ENCODE data around the gene MADD. TPM values are rescaled to one million over a fixed set of nuclear protein-coding genes. Genes with fewer than 3 reads are reported as not detected.

Gene MADD
- total RNA-seq, 3 donors from 2014 or later: 43.3 to 56.5 (median 46.6) TPM

GRCh38 chr11:47299078-47299477 is 29.1 kb downstream of the MADD start:
- no peak overlapping the region for H3K27ac ChIP-seq
- TF ChIP-seq POLR2A (IDR thresholded peaks at IDR 0.05) (no peak), POLR2AphosphoS5 (IDR thresholded peaks at IDR 0.05) (no peak), CTCF (IDR thresholded peaks at IDR 0.05) (no peak)
- no peak for DNase-seq (ENCODE audit: low spot score in 2 of 2)
- peaks cover 24% of the 10 kb centered on the region for H3K36me3 ChIP-seq
- peaks cover 6 to 21% of the 10 kb centered on the region in 2 donors for H3K9me3 ChIP-seq
- intact Hi-C loops (cut with DNase I; ENCODE audit: low total_unique reads): no loop called here
- H3K4me1 ChIP-seq: no peaks in the 10 kb centered on the region
- H3K27me3 ChIP-seq: no peaks in the 10 kb centered on the region
- H3K4me3 ChIP-seq: no peak overlapping the region

GRCh38 chr11:47302853-47303252 is 32.9 kb downstream of the MADD start:
- no peak for DNase-seq (ENCODE audit: low spot score in 2 of 2)
- TF ChIP-seq POLR2A (IDR thresholded peaks at IDR 0.05) (no peak), CTCF (IDR thresholded peaks at IDR 0.05) (no peak), POLR2AphosphoS5 (IDR thresholded peaks at IDR 0.05) (no peak)
- H3K27me3 ChIP-seq: no peaks in the 10 kb centered on the region
- H3K4me1 ChIP-seq: peaks cover 0 to 3% of the 10 kb centered on the region in 2 donors
- no peak overlapping the region for H3K4me3 ChIP-seq
- no peak overlapping the region for H3K27ac ChIP-seq
- intact Hi-C loops (cut with DNase I; ENCODE audit: low total_unique reads): no loop called here
- peaks cover 6 to 21% of the 10 kb centered on the region in 2 donors for H3K9me3 ChIP-seq
- peaks cover 15% of the 10 kb centered on the region for H3K36me3 ChIP-seq

- TF ChIP-seq POLR2A (IDR thresholded peaks at IDR 0.05) (no peak), CTCF (IDR thresholded peaks at IDR 0.05) (no peak), POLR2AphosphoS5 (IDR thresholded peaks at IDR 0.05) (no peak)
- no peak overlapping the region for H3K4me3 ChIP-seq
- no peaks in the 10 kb centered on the region for H3K27me3 ChIP-seq
- peak; percentile 62 to 80 for DNase-seq (ENCODE audit: low spot score in 2 of 2)
- H3K36me3 ChIP-seq: peaks cover 25% of the 10 kb centered on the region
- intact Hi-C loops (cut with DNase I; ENCODE audit: low total_unique reads): no loop called here
- peaks cover 0 to 3% of the 10 kb centered on the region in 2 donors for H3K4me1 ChIP-seq
- H3K27ac ChIP-seq: peak overlapping the region; percentile 22 to 63
- H3K9me3 ChIP-seq: peaks cover 6 to 13% of the 10 kb centered on the region in 2 donors
Measured at GRCh38 chr11:47305734-47306483, 36.0 kb downstream of the MADD start.

- TF ChIP-seq POLR2A (IDR thresholded peaks at IDR 0.05) (no peak), CTCF (IDR thresholded peaks at IDR 0.05) (no peak), POLR2AphosphoS5 (IDR thresholded peaks at IDR 0.05) (no peak)
- Histone ChIP-seq H3K9me3 (peaks cover 6 to 13% of the 10 kb centered on the region in 2 donors), H3K4me3 (no peak overlapping the region), H3K27me3 (no peaks in the 10 kb centered on the region), H3K4me1 (peaks cover 0 to 3% of the 10 kb centered on the region in 2 donors), H3K36me3 (peaks cover 31% of the 10 kb centered on the region), H3K27ac (peak overlapping the region in 1 of 2 donors; percentile 63)
- intact Hi-C loops (cut with DNase I; ENCODE audit: low total_unique reads): no loop called here
- DNase-seq (ENCODE audit: low spot score in 2 of 2): no peak
Measured at GRCh38 chr11:47306484-47306844, 36.5 kb downstream of the MADD start.

- H3K36me3 ChIP-seq: peaks cover 22% of the 10 kb centered on the region
- no peak overlapping the region for H3K4me3 ChIP-seq
- H3K9me3 ChIP-seq: no peaks in the 10 kb centered on the region
- H3K4me1 ChIP-seq: peaks cover 0 to 3% of the 10 kb centered on the region in 2 donors
- no peak for TF ChIP-seq POLR2AphosphoS5 (IDR thresholded peaks at IDR 0.05)
- no peak for TF ChIP-seq POLR2A (IDR thresholded peaks at IDR 0.05)
- no peak for TF ChIP-seq CTCF (IDR thresholded peaks at IDR 0.05)
- DNase-seq (ENCODE audit: low spot score in 2 of 2): no peak
- intact Hi-C loops (cut with DNase I; ENCODE audit: low total_unique reads): no loop called here
- no peaks in the 10 kb centered on the region for H3K27me3 ChIP-seq
- H3K27ac ChIP-seq: no peak overlapping the region
Measured at GRCh38 chr11:47308050-47308823, 38.3 kb downstream of the MADD start.
